Neural progenitor cell (in vitro differentiated cells): ENCODE measurements around the gene VWA5B2. TPM values are rescaled to one million over a fixed set of nuclear protein-coding genes. Genes with fewer than 3 reads are reported as not detected.

Experiments used
- DNase-seq: peaks from one replicate; pipeline ENCODE4 v3.0.0-alpha.2; 2016; ENCODE audit warnings: low spot score
- H2AFZ ChIP-seq: fragments of 200-600 bp; sonication (generic); replicated peaks from 2 replicates; pipeline ENCODE4 v1.6.1; 2016; ENCODE audit warnings: antibody characterized with exemption
- H3F3A ChIP-seq: fragments of 200-600 bp; sonication (generic); 2 replicates; pipeline ENCODE4 v1.6.1; 2016; ENCODE audit warnings: antibody characterized with exemption, low read depth
- H3K27ac ChIP-seq: fragments of 200-600 bp; sonication (generic); 2 replicates; pipeline ENCODE4 v1.5.1; 2016; ENCODE audit warnings: mild to moderate bottlenecking
- H3K27me3 ChIP-seq: fragments of 200-600 bp; sonication (generic); 2 replicates; pipeline ENCODE4 v1.6.1; 2016; ENCODE audit warnings: mild to moderate bottlenecking, moderate library complexity
- H3K36me3 ChIP-seq: fragments of 200-600 bp; sonication (generic); 2 replicates; pipeline ENCODE4 v1.5.1; 2016
- H3K4me1 ChIP-seq: fragments of 200-600 bp; sonication (generic); 2 replicates; pipeline ENCODE4 v1.6.1; 2016; ENCODE audit warnings: mixed run types
- H3K4me2 ChIP-seq: fragments of 200-600 bp; sonication (generic); 2 replicates; pipeline ENCODE4 v1.6.1; 2016
- H3K4me3 ChIP-seq: fragments of 200-600 bp; sonication (generic); 2 replicates; pipeline ENCODE4 v1.5.1; 2016
- H3K79me2 ChIP-seq: fragments of 200-600 bp; sonication (generic); 2 replicates; pipeline ENCODE4 v1.6.1; 2016; ENCODE audit warnings: low read depth
- H3K9ac ChIP-seq: fragments of 200-600 bp; sonication (generic); 2 replicates; pipeline ENCODE4 v1.6.1; 2016
- H3K9me3 ChIP-seq: fragments of 200-600 bp; sonication (generic); 2 replicates; pipeline ENCODE4 v1.5.1; 2016; ENCODE audit warnings: low read depth
- H4K20me1 ChIP-seq: fragments of 200-600 bp; sonication (generic); 2 replicates; pipeline ENCODE4 v1.6.1; 2016; ENCODE audit warnings: low read depth
- H3K27ac Mint-ChIP-seq: 3 replicates; pipeline ENCODE4 v1.8.0; 2021; ENCODE audit warnings: mixed read lengths
- H3K27me3 Mint-ChIP-seq: 2 replicates; pipeline ENCODE4 v1.8.0; 2022; ENCODE audit warnings: low read depth, mild to moderate bottlenecking, inconsistent platforms, moderate library complexity, mixed read lengths; ENCODE audit not compliant: insufficient read depth
- H3K36me3 Mint-ChIP-seq: 3 replicates; pipeline ENCODE4 v1.8.0; 2021; ENCODE audit warnings: mixed read lengths
- H3K4me1 Mint-ChIP-seq: 3 replicates; pipeline ENCODE4 v1.8.0; 2021; ENCODE audit warnings: mixed read lengths
- H3K4me3 Mint-ChIP-seq: 3 replicates; pipeline ENCODE4 v1.8.0; 2021; ENCODE audit warnings: mild to moderate bottlenecking, moderate library complexity, mixed read lengths
- H3K9me3 Mint-ChIP-seq: 3 replicates; pipeline ENCODE4 v1.8.0; 2020; ENCODE audit warnings: mixed read lengths
- CTCF ChIP-seq: fragments of 200-600 bp; sonication (generic); IDR thresholded peaks from 2 replicates; pipeline ENCODE4 v1.5.1; 2017; ENCODE audit warnings: antibody characterized with exemption, mild to moderate bottlenecking
- EZH2 ChIP-seq: fragments of 200-600 bp; sonication (generic); IDR thresholded peaks from 2 replicates; pipeline ENCODE4 v1.6.1; 2017; ENCODE audit warnings: antibody characterized with exemption, mild to moderate bottlenecking, moderate library complexity
- EZH2phosphoT487 ChIP-seq: fragments of 200-600 bp; sonication (generic); IDR thresholded peaks from 2 replicates; pipeline ENCODE4 v1.6.1; 2017; ENCODE audit warnings: antibody characterized with exemption
- total RNA-seq: library from RNA; depleted of rRNA; stranded (reverse); fragments of >200 nt; gene quantifications from 2 replicates; pipeline ENCODE4 v1.2.3, GENCODE V29; 2015; ENCODE audit warnings: low replicate concordance

The VWA5B2 gene
- total RNA-seq, 1 donor from 2014 or later, result not detected

- peaks cover 4% of the 10 kb centered on the region for H3K4me1 Mint-ChIP-seq
- H3K9me3 ChIP-seq, result no peaks in the 10 kb centered on the region
- H3K36me3 Mint-ChIP-seq, result no peaks in the 10 kb centered on the region
- peaks cover 28% of the 10 kb centered on the region for H4K20me1 ChIP-seq
- no peaks in the 10 kb centered on the region for H3K36me3 ChIP-seq
- H3K79me2 ChIP-seq, result no peaks in the 10 kb centered on the region
- H2AFZ ChIP-seq, result no peak overlapping the region
- H3K9ac ChIP-seq, result no peak overlapping the region
- TF ChIP-seq EZH2phosphoT487, result no peak
- no peak for TF ChIP-seq EZH2
- TF ChIP-seq CTCF, result no peak
- H3K27ac ChIP-seq, result no peak overlapping the region
- H3K4me1 ChIP-seq, result no peaks in the 10 kb centered on the region
- no peak for DNase-seq
- no peak overlapping the region for H3K27ac Mint-ChIP-seq
- H3K4me2 ChIP-seq, result no peak overlapping the region
- peaks cover 11% of the 10 kb centered on the region for H3F3A ChIP-seq
- no peak overlapping the region for H3K4me3 ChIP-seq
- H3K9me3 Mint-ChIP-seq, result peaks cover 2% of the 10 kb centered on the region
- peaks cover 37% of the 10 kb centered on the region for H3K27me3 Mint-ChIP-seq
- peaks cover 42% of the 10 kb centered on the region for H3K27me3 ChIP-seq
- H3K4me3 Mint-ChIP-seq, result no peak overlapping the region
These were observed 6.1 kb downstream of the VWA5B2 start for GRCh38 chr3:184235381-184236032.

GRCh38 chr3:184236033-184236410 is 6.6 kb downstream of the VWA5B2 start:
- H3K79me2 ChIP-seq, result no peaks in the 10 kb centered on the region
- no peaks in the 10 kb centered on the region for H3K36me3 ChIP-seq
- no peak overlapping the region for H3K9ac ChIP-seq
- Mint-ChIP-seq H3K9me3 (peaks cover 2% of the 10 kb centered on the region), H3K4me3 (no peak overlapping the region), H3K27me3 (peaks cover 34% of the 10 kb centered on the region), H3K4me1 (peaks cover 4% of the 10 kb centered on the region), H3K27ac (no peak overlapping the region), H3K36me3 (no peaks in the 10 kb centered on the region)
- peaks cover 37% of the 10 kb centered on the region for H3K27me3 ChIP-seq
- no peaks in the 10 kb centered on the region for H3K9me3 ChIP-seq
- no peak overlapping the region for H2AFZ ChIP-seq
- H3K4me1 ChIP-seq, result no peaks in the 10 kb centered on the region
- H3K27ac ChIP-seq, result no peak overlapping the region
- H3K4me3 ChIP-seq, result no peak overlapping the region
- H3F3A ChIP-seq, result peaks cover 9% of the 10 kb centered on the region
- H4K20me1 ChIP-seq, result peaks cover 30% of the 10 kb centered on the region
- no peak overlapping the region for H3K4me2 ChIP-seq
- no peak for DNase-seq
- no peak for TF ChIP-seq CTCF

- peaks cover 5% of the 10 kb centered on the region for H3F3A ChIP-seq
- no peak overlapping the region for H3K4me2 ChIP-seq
- H3K9me3 ChIP-seq, result no peaks in the 10 kb centered on the region
- no peak overlapping the region for H3K27ac ChIP-seq
- H2AFZ ChIP-seq, result no peak overlapping the region
- H3K4me3 ChIP-seq, result no peak overlapping the region
- H3K9ac ChIP-seq, result no peak overlapping the region
- no peaks in the 10 kb centered on the region for H3K36me3 Mint-ChIP-seq
- no peak for DNase-seq
- no peaks in the 10 kb centered on the region for H3K79me2 ChIP-seq
- peaks cover 30% of the 10 kb centered on the region for H3K27me3 ChIP-seq
- peaks cover 26% of the 10 kb centered on the region for H4K20me1 ChIP-seq
- no peaks in the 10 kb centered on the region for H3K36me3 ChIP-seq
- H3K4me1 Mint-ChIP-seq, result no peaks in the 10 kb centered on the region
- H3K4me1 ChIP-seq, result no peaks in the 10 kb centered on the region
- no peak overlapping the region for H3K4me3 Mint-ChIP-seq
- peaks cover 2% of the 10 kb centered on the region for H3K9me3 Mint-ChIP-seq
- peaks cover 28% of the 10 kb centered on the region for H3K27me3 Mint-ChIP-seq
- H3K27ac Mint-ChIP-seq, result no peak overlapping the region
- TF ChIP-seq EZH2 (no peak), CTCF (no peak), EZH2phosphoT487 (no peak)
These were observed 7.3 kb downstream of the VWA5B2 start for GRCh38 chr3:184236636-184237035.
